GM19025 (cell line): ENCODE data around the gene FAM209B.
"Not testable (repeated sequence)": the region's sequence is repeated elsewhere in the genome, so short reads cannot be mapped to it uniquely, and the experiment has no call there.

ENCODE experiments used
- ATAC-seq: cut with Tn5 transposase; IDR thresholded peaks from one replicate; pipeline ENCODE4 v1.9.1; 2021; ENCODE audit warnings: mild to moderate bottlenecking, low read depth, moderate library complexity; ENCODE audit not compliant: unreplicated experiment

Gene FAM209B

GRCh38 chr20:56527521-56527920, 5.5 kb upstream of the FAM209B start:
- ATAC-seq: no peak

- no peak for ATAC-seq
Observed at GRCh38 chr20:56537997-56538396, 5.0 kb downstream of the FAM209B start.

GRCh38 chr20:56540415-56540814, 7.4 kb downstream of the FAM209B start:
- no peak for ATAC-seq

- ATAC-seq: no peak
Observed at GRCh38 chr20:56542489-56543030, 9.5 kb downstream of the FAM209B start.

GRCh38 chr20:56551571-56551970, 18.5 kb downstream of the FAM209B start:
- no peak for ATAC-seq

GRCh38 chr20:56552911-56553629, 20.0 kb downstream of the FAM209B start:
- peak; percentile 34 for ATAC-seq

GRCh38 chr20:56554869-56555268, 21.8 kb downstream of the FAM209B start:
- ATAC-seq: peak; percentile 82

- ATAC-seq: no peak
Observed at GRCh38 chr20:56558968-56559367, 25.9 kb downstream of the FAM209B start.

GRCh38 chr20:56564526-56564925, 31.5 kb downstream of the FAM209B start:
- ATAC-seq: not testable (repeated sequence)

- ATAC-seq: no peak
Observed at GRCh38 chr20:56565511-56565910, 32.5 kb downstream of the FAM209B start.

GRCh38 chr20:56566621-56567020, 33.6 kb downstream of the FAM209B start:
- ATAC-seq: no peak

GRCh38 chr20:56570832-56571231, 37.8 kb downstream of the FAM209B start:
- ATAC-seq: no peak

GRCh38 chr20:56572172-56572571, 39.1 kb downstream of the FAM209B start:
- no peak for ATAC-seq

GRCh38 chr20:56573986-56574385, 40.9 kb downstream of the FAM209B start:
- ATAC-seq: no peak

- ATAC-seq: no peak
Observed at GRCh38 chr20:56574531-56575142, 41.6 kb downstream of the FAM209B start.

- no peak for ATAC-seq
Observed at GRCh38 chr20:56575157-56575556, 42.1 kb downstream of the FAM209B start.

- no peak for ATAC-seq
Observed at GRCh38 chr20:56575961-56576360, 42.9 kb downstream of the FAM209B start.

- ATAC-seq: no peak
Observed at GRCh38 chr20:56579301-56579710, 46.3 kb downstream of the FAM209B start.

GRCh38 chr20:56580226-56580625, 47.2 kb downstream of the FAM209B start:
- no peak for ATAC-seq

- ATAC-seq: no peak
Observed at GRCh38 chr20:56581701-56582100, 48.7 kb downstream of the FAM209B start.

GRCh38 chr20:56582542-56582941, 49.5 kb downstream of the FAM209B start:
- ATAC-seq: no peak

- ATAC-seq: no peak
Observed at GRCh38 chr20:56584916-56585315, 51.9 kb downstream of the FAM209B start.
